ENCODE results near the gene GIMAP8. TPM values are rescaled to one million over a fixed set of nuclear protein-coding genes. Genes with fewer than 3 reads are reported as not detected.

GIMAP8 gene
- total RNA-seq, 1 donor from 2014 or later = 1.6 TPM

- FAIRE-seq (no peak), DNase-seq (ENCODE audit: low spot score in 2 of 2) (no peak)
These were observed 17.2 kb upstream of the GIMAP8 start for GRCh38 chr7:150432915-150433892.

- no peak for FAIRE-seq
These were observed 16.2 kb upstream of the GIMAP8 start for GRCh38 chr7:150434240-150434639.

GRCh38 chr7:150435047-150435389 lies 15.4 kb upstream of the GIMAP8 start:
- DNase-seq (ENCODE audit: low spot score in 2 of 2) = no peak
- no peak for FAIRE-seq

More at GRCh38 chr7:150434240-150434639, 16.2 kb upstream of the GIMAP8 start:
- no peak for DNase-seq (ENCODE audit: low spot score in 2 of 2)

GRCh38 chr7:150435390-150436073 lies 14.9 kb upstream of the GIMAP8 start:
- no peak for FAIRE-seq
- no peak for DNase-seq (ENCODE audit: low spot score in 2 of 2)

GRCh38 chr7:150439967-150440366 lies 10.5 kb upstream of the GIMAP8 start:
- FAIRE-seq (no peak), DNase-seq (ENCODE audit: low spot score in 2 of 2) (no peak)

GRCh38 chr7:150441524-150441923 lies 8.9 kb upstream of the GIMAP8 start:
- DNase-seq (ENCODE audit: low spot score in 2 of 2) (no peak), FAIRE-seq (no peak)

GRCh38 chr7:150442811-150443210 lies 7.6 kb upstream of the GIMAP8 start:
- FAIRE-seq (no peak), DNase-seq (ENCODE audit: low spot score in 2 of 2) (no peak)

- DNase-seq (ENCODE audit: low spot score in 2 of 2) (no peak), FAIRE-seq (no peak)
These were observed 6.5 kb upstream of the GIMAP8 start for GRCh38 chr7:150443793-150444540.

- FAIRE-seq (no peak), DNase-seq (ENCODE audit: low spot score in 2 of 2) (no peak)
These were observed 5.6 kb upstream of the GIMAP8 start for GRCh38 chr7:150444674-150445365.

GRCh38 chr7:150446288-150446938 lies 4.0 kb upstream of the GIMAP8 start:
- DNase-seq (ENCODE audit: low spot score in 2 of 2) (no peak), FAIRE-seq (no peak)

GRCh38 chr7:150447966-150448788 lies 2.3 kb upstream of the GIMAP8 start:
- FAIRE-seq = no peak

GRCh38 chr7:150448789-150449147 lies 1.7 kb upstream of the GIMAP8 start:
- FAIRE-seq (no peak), DNase-seq (ENCODE audit: low spot score in 2 of 2) (peak; percentile 55 to 86)

More at GRCh38 chr7:150447966-150448788, 2.3 kb upstream of the GIMAP8 start:
- DNase-seq (ENCODE audit: low spot score in 2 of 2) = no peak

GRCh38 chr7:150449206-150449952 lies 1.1 kb upstream of the GIMAP8 start:
- FAIRE-seq (no peak), DNase-seq (ENCODE audit: low spot score in 2 of 2) (no peak)

- no peak for FAIRE-seq
- no peak for DNase-seq (ENCODE audit: low spot score in 2 of 2)
These were observed 815 bp downstream of the GIMAP8 start for GRCh38 chr7:150451097-150451793.

GRCh38 chr7:150451833-150452461 lies 1.5 kb downstream of the GIMAP8 start:
- FAIRE-seq (no peak), DNase-seq (ENCODE audit: low spot score in 2 of 2) (no peak)

- DNase-seq (ENCODE audit: low spot score in 2 of 2) (no peak), FAIRE-seq (no peak)
These were observed 2.8 kb downstream of the GIMAP8 start for GRCh38 chr7:150453181-150453580.

GRCh38 chr7:150453892-150454291 lies 3.5 kb downstream of the GIMAP8 start:
- FAIRE-seq = no peak
- DNase-seq (ENCODE audit: low spot score in 2 of 2) = no peak

Data from frontal cortex (tissue), 4 donors.